GM18868 (cell line): ENCODE data around the gene ETV5.

Experiments
- ATAC-seq: cut with Tn5 transposase; IDR thresholded peaks from one replicate; pipeline ENCODE4 v1.9.1; 2021; ENCODE audit warnings: mild to moderate bottlenecking, moderate library complexity; ENCODE audit not compliant: unreplicated experiment

The ETV5 gene

DNA sequence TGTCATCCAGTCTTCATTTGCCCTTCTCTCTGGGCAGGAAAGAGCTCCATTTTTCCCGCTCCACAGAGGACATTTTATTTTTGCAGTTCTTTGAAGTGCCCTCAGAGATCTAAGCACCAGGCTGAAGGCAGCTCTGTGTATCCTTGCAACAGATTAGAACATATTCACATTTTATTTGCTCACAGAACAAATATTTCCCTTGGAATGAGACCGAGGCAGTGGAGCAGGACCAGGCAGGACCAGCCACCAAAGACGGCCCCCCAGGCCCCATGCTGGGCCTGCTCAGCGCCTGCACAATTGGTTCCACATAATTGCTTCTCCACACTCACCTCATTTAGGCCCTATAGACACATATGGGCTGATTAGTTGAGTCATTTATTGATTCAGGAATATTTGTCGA is 15.7 kb upstream of the ETV5 start:
- ATAC-seq: no peak

DNA sequence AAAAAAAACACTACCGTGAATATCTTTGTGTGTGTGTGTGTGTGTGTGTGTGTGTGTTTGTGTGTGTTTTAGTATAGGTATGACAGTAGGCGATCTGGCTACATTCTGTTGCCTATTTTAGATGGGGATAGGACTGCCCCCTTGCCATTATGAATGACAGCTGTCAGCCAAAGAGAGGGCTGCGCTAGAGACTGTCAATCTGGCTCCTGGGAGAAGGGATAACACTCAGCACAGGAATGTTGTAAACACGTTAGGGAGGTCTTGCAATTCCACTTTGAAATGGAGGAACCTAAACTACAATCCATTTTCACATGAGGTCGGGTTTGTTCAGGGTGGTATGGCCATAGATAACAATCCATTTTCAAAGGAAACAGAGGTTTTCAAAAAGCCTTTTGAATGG is 14.1 kb upstream of the ETV5 start:
- ATAC-seq: no peak

DNA sequence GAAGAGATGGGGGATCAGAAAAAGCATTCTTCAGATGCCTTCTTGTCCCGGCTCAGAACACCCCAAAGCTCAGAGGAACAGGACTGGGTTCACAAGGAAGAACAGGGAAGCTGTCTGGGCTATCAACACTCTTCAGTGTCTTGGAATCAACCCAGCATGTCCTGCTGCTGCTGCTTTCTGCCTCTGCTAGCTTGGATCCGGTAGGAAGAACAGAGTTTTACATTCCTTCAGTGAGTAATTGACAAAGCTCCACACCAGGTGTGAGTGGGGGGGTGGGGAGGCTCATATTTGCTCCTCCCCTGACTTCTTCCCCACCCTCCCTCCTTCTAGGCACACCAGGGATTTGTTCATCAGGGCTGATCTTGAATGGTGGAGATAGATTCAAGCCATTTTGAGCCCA is 13.1 kb upstream of the ETV5 start:
- ATAC-seq: no peak

DNA sequence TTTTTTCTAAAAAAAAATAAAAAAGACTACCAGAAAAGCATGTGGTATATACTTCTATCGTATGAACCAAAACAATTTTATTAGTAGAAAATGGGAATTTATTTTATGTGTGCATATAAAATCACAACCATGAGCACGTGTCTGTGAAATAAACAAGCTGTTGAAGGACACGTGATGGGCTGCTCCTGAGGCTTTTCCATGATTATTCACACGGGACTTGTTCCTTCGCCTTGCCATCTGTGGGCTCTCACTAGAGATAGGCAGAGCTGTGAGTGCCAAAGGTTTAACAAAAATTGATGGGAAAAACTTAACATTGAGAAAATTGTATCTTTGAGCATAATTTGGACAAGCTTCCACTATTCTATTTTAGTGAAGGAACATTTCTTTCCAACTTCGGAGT is 12.4 kb upstream of the ETV5 start:
- ATAC-seq: no peak

DNA sequence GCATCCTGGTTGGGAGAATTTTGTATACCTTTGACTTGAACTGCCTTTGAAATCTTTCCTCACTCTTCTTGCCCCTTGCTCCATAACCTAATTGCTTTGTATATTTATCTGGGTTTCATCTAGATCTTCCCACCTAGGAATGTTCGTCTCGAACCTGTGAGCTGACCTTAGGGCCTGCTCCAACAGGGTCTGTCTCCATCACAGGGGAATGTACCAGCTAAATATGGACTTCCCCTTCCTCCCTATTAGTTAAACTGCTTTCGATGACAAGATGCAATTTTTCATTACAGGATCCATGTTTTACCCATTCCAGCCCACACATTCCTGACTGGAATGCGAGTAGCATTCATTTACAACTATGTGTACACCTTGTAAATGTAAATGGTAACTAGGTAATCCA is 10.6 kb upstream of the ETV5 start:
- ATAC-seq: no peak

DNA sequence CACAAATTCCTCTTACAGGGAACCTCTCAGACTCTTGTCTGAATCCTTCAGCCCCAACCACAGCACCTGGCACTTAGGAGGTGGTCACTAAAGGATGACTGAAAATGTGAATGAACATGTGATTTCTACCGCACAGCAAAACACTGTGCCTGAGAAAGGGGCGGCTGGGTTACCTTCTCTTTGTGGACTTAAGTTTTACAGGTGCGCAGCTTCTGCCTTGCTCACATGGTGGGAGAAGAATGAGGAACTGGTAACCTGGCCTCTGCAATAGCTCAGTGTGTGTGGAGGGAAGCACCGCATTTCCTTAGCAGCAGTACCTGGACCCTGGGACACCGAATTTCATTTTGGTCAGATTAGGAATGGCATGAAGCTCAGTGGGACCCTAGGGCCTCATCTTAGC is 9.8 kb upstream of the ETV5 start:
- ATAC-seq: no peak

DNA sequence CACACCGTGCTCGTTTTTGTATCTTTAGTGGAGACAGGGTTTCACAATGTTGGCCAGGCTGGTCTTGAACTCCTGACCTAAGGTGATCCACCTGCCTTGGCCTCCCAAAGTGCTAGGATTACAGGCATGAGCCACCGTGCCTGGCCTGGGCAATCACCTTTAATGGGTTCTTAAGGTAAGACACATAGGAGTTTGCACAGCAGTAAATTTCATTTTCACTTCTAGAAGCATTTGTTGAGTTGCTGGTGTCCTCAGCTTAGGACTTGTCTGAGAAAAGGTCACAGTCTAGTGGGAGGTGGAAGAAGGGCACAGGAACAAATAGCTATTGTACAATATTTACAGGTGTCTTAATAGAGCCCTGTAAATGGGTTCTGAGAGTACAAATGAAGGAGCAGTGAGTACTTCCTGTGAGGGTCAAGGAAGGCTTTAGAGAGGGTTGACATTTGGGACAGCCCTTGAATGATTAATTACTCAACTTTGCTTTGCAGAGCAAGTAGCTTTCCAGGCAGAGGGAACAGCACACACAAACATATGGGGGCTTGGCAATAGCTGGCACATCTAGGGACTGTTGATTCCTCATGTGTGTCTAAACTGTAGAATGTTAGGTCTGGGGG is 8.7 kb upstream of the ETV5 start:
- ATAC-seq: no peak

DNA sequence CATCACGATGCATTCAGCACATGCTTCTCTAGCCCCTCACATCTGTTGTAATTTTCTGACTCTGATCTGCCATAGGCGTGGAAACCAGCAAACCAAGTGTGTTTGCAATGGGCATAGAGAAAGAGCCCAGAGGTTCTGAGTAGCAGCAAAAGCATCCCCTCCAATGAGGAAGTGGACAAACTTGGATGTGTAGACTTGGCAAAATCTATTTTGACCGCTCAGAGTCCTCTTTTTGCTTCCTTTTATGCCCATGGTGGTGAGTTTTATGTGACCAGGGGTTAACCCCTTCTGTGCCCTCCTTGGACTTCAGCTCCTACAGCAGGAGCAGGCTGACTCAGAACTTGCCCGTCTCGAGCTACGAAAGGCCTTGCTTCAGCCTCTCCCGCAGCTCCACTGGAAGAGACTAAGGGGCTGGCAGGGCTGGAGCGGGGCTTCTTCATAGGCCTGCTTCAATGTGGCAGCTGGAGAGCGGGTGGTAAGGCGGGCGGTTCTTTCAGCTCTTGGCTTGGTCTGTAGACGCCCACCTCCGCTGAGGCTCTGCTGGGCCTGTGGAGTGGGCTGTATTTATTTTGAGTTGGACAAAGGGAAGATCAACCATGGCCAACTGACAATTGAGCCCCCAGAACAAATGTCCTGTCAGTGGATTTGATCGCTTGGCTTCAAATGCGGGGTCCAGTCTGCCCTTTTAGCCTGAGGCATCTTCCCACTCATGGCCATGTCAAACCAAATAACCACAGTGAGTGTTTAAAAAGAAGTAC is 6.5 kb upstream of the ETV5 start:
- no peak for ATAC-seq

DNA sequence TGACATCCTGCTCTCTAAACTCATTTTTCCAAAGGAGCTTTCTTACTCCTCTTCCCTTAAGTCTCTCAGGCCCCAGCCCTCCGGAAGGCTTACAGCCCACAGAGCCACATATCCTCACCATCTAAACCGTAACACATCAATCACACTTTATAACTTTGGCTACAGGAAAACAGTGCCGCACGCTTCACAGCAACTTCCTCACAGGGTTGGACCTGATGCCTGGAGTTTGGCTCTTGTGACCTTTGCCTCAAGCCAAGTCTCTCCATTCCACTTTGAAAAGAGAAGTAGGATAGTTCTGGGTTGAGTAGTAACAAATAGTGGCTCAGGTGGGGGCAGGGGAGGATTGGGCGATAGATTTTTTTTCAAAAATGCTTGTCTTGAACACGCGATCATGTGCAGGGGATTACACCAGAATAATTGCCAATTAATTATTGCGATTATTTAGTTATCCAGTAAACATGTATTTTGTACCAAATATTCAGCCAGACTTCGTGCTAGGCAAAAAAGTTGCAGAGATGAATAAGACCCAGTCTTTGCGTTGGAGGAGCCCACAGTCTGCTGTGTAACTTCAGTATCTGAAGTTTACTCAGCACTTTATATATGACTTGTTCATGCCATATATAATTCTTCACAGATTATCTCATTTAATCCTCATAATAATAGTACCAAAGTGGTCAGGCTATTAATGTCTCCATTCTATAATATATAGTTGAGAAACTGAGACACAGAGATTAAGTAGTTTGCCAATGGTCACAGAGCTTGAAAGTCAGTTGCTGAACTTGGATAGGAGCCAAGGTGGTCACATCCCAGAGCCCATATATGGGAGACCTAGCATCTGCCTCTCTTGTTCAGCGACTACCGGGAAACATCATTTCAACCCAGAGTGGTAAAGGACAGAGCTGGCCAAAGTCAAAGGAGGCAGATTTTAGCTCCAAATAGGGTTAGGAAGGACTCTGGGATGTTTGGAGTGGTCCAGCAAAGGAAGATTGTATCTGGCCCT is 2.4 kb upstream of the ETV5 start:
- no peak for ATAC-seq

DNA sequence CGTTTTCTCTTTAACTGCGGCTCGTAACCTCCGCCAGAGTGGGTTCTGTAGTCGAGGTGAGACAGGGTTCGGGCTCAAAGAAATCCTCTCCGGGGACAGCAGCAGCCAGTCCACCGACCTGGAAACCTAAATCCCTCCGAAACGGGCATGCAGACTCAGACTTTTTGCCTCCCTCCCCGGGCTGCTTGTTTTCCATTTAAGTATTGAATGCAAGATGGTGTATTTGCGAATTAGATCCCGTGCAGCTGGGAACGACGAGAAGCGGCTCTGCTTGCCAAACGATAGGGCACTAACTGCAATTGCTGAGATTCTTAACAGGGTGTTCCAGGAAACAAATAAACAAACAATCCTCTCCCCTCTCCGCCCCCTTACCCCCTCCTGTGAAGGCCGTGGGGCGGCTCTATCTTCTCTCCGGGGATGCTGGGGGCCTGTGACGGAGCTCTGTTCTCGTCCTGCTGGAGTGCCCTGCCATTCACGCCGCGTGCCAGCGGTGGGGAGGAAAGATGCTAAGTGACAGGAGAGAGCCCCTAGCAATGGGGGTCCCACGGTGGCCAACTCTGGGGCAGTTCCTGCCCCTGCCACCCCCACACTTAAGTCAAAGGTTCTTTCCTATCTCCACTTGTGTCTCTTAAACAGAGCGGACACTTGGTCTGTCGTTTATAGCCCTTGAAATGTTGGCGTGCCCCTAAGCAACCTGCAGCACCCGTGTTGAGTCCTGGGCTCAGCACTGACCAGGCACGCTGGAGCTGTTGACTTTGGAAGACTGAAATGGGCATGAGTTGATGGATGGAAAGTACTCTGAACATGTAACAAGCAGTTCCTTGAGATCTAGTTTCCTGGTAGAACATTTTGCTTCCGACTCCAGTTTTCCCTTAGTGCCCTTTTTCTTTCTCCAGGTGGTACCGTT is 1.3 kb upstream of the ETV5 start:
- ATAC-seq: no peak

DNA sequence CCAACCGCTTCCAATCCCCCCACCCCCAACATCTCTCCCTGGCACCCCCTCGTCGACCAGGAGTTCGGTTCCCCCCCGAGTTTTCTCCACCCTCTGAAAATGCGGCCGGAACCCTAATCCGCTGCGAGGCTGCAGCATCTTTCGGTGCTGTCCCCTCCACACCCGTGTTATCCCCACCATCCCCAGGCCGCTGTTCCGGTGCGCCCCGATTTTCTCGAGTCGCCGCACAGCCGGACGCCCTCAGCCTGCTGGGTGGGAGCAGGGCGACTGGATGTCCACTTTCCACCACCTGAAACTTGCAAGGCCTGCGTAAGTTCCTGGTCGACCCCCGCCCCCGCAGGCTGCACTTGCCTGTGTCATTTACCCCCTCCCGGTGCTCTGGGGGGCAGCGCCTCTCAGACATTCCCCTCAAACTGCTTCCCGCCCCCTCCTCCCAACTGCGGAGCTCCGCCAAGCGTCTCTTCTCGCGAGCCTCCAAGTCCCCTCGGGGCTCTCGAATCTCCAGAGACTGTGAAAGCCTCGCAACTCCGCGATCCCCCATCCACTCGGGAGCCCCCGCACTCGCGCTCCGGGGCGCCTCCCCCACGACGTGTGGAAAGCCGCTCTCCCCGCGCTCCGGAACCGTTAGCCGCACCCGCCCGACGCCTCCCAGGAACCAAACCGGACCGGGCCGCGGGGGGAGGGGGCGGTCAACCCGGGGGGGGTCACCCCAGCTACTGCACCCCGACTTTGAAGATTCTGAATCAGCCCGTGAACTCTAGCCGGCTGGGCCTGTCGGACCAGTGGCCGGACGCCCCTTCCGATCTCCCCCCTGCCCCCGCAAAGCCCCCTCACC is 566 bp downstream of the ETV5 start:
- ATAC-seq: no peak

DNA sequence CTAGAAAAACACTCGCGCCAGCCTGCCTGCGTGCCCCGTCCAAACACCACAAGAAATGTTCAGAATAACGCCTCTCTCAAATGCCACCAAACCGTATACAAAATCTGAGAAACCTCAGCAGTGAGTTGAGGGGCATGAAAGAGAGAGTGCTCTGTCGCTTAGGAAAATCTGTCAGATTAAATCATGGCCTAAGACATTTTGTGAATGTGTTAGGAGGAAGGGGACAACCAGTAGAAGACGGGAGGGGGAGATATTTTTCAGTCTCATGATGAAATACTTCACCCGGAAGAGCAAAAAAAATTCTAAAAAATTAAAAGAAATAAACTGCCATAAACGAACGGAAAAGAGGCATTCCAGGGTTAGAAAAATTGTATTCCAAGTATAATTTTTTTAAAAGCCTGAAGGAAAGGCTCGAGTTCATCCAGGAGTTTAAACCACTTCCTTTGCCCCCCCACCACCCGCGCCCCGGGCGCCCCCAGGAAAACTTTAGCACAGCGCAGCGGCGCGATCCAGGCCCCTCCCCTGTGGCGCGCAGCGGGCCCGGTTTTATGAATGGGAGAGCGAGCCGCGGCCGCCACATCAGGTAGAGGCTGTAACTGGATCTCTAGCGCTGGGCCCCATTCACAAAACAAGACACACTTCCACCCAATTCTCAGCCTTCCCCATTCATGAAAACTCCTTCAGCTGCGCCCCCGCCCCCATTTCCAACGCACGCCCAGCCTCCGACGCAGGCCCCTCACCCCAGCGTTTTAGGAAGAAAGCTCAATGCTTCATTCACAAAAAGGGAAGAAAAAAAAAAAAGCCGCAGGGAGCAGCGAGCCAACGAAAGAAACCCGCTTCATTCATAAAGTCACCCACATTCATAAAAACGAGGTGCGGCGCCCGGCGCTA is 1.4 kb downstream of the ETV5 start:
- ATAC-seq: peak; percentile 13

DNA sequence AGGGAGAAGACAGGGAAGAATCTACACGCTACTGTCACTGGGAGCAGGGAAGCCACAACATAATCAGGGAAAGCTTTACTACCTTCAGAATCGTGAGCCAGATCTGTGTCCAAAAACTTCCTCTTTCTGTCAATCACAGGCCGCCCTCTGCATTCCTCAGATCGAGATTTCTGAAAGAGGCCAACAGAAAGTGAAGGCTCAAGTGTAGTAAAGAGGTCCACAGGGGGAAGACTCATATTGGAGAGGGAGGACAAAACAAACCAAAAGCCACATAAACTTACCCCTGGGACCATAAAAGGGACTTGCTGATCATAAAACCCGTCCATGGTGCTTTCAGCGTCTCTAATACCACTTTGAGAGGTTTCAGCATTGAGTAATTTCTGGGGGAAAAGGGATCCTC is 3.3 kb downstream of the ETV5 start:
- no peak for ATAC-seq

DNA sequence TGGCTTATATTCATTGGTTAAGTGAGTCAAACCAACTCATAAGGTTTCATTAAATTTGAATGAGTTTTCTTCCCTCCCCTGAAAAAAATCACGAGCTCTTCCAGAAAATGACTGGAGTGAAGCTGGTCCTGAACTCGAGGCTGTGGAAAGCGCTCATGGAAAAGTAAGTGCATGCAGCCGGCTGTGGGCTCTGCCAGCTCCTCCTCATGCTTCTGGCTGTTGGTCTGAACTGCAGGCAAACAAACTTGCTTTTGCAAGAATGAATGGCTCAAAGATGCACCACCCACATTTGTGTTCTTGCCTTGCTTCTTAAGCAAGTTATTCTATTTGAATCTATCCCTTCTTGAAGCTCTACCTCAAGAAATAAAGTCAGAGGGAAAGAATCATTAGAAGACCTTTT is 6.2 kb downstream of the ETV5 start:
- no peak for ATAC-seq

DNA sequence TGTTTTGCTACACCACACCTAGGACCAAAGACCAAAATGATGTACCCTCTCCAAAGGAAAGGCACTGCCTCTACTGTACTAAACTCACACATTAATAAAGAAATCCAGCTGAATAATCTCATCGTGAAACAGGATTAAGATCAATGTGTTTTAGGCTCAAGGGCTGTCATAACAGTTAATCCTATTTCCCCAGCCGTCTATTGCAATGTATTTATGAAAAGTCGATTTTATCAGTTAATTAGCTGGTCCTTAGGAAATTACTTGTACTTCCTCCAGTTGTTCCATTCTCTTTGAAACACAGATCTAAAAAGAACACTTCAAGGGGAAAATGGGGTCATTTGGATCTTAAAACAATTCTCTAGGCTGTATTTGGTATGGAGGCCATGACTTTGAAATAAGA is 8.5 kb downstream of the ETV5 start:
- no peak for ATAC-seq

DNA sequence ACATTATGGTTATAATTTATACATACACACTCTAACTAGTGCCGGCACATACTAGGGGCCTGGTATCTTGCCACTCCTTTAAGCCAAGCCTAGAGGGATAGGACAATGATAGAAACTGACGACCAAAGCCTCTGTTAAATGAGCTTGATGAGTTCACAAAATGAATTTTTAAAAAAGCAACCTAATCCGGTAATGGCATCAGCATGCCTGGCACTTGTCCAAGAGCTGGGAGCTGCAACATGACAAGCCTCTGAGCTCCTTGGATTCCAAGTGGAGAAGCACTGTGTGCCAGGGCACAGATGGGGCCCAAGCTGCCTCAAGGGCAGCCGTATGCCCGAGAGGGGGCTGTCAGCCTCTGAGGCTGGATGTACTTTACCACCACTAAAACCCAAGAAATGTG is 9.7 kb downstream of the ETV5 start:
- ATAC-seq: no peak

DNA sequence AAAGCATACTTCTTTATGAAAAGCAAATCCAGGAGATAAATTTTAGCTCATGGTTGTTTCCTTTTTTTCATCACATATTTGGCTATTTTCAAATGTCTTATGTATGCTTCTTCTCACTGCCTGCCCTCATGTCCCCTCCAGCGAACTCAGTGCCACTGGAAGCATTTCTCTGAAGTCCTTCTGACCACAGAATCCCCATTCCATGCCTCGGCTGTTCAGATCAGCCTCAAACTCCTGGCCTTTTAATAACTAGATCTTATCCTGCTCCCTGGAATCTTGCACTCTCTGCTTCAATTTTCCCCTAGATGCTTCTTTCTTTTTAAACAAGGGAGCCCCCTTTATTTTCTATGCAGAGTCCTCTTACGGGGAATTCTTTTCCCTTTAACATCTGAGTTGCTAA is 10.1 kb downstream of the ETV5 start:
- no peak for ATAC-seq

DNA sequence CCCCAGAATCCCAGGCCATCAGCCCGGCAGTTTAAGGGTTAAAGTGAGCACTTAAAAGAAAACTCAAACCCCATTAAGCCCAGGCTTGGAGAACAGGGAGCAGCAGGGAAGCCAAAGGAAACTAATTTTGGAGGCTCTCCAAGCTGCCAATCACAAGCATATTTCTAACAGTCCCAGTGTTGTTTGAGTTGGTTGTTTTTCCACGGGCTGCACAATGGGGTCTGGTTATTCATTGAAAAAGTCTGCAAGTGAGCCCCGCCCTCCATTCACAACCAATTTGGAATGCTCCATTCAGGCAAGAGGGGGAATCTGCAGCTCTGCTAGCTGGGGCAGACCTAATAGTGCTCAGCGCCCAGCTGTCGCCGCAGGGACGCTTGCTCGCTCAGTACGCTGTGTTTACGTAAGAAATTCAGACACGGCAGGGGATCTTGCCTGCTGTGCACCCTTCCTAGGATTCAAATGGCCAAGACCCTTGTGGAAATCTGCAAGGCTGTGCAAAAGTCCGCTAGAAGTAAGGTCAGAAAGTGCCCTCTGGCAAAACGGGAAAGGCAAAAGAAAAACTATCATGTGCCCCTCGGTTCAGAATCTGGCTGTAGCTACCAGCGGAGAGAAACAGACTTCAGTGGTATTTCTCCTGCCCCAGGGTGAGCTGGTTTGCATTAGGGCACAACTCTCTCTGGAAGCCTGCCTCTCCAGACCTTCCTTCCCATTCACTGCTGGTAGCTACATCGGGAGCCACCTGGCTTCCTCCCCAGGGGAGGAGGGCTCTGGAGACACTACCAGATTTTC is 11.0 kb downstream of the ETV5 start:
- ATAC-seq: no peak
